Mucosa of rectum (tissue), 2 donors: ENCODE data around the gene HLA-C.
"Not testable (repeated sequence)": the region's sequence is repeated elsewhere in the genome, so short reads cannot be mapped to it uniquely, and the experiment has no call there.

Experiments used
- H3K27ac ChIP-seq, 2 donors: one replicate each; pipeline ENCODE4 v1.7.0; 2013; ENCODE audit warnings: inconsistent platforms in 2 of 2, low read depth in 2 of 2, low read length in 2 of 2
- H3K27me3 ChIP-seq, 2 donors: one replicate each; pipeline ENCODE4 v1.7.0; 2013; ENCODE audit warnings: low read length in 2 of 2; ENCODE audit not compliant: control insufficient read depth in 2 of 2, insufficient read depth in 2 of 2
- H3K36me3 ChIP-seq, 2 donors: one replicate each; pipeline ENCODE4 v1.7.0; 2013; ENCODE audit warnings: low read length in 2 of 2; ENCODE audit not compliant: control insufficient read depth in 2 of 2, insufficient read depth in 2 of 2
- H3K4me1 ChIP-seq, 2 donors: one replicate each; pipeline ENCODE4 v1.7.0; 2013; ENCODE audit warnings: low read length in 2 of 2, mild to moderate bottlenecking in 1 of 2; ENCODE audit not compliant: control insufficient read depth in 2 of 2, insufficient read depth in 2 of 2
- H3K4me3 ChIP-seq, 2 donors: one replicate each; pipeline ENCODE4 v1.7.0; 2013; ENCODE audit warnings: low read length in 2 of 2
- H3K9ac ChIP-seq, 2 donors: one replicate each; pipeline ENCODE4 v1.7.0; 2013; ENCODE audit warnings: low read length in 2 of 2, low read depth in 1 of 2, mild to moderate bottlenecking in 1 of 2
- H3K9me3 ChIP-seq, 2 donors: one replicate each; pipeline ENCODE4 v1.7.0; 2013; ENCODE audit warnings: low read length in 2 of 2; ENCODE audit not compliant: control insufficient read depth in 2 of 2
- donor health status: healthy.
- donor health status: Normal muscosa, but diverticular disease.

Gene HLA-C

GRCh38 chr6:31272436-31272835 is 544 bp upstream of the HLA-C start:
- H3K9ac ChIP-seq = peak overlapping the region; percentile 80 to 83

GRCh38 chr6:31270788-31271640 is 878 bp downstream of the HLA-C start:
- H3K27ac ChIP-seq = peak overlapping the region; percentile 89 to 92
- peak overlapping the region; percentile 80 to 83 for H3K9ac ChIP-seq

More at GRCh38 chr6:31272436-31272835, 544 bp upstream of the HLA-C start:
- peak overlapping the region; percentile 89 to 92 for H3K27ac ChIP-seq
- H3K27me3 ChIP-seq = no peaks in the 10 kb centered on the region
- peaks cover 9 to 20% of the 10 kb centered on the region in 2 donors for H3K36me3 ChIP-seq
- peaks cover 8 to 11% of the 10 kb centered on the region in 2 donors for H3K4me1 ChIP-seq
- H3K4me3 ChIP-seq = peak overlapping the region; percentile 79 to 80
- H3K9me3 ChIP-seq = no peaks in the 10 kb centered on the region

GRCh38 chr6:31268836-31269235 is 3.1 kb downstream of the HLA-C start:
- H3K27me3 ChIP-seq = no peaks in the 10 kb centered on the region
- no peaks in the 10 kb centered on the region for H3K9me3 ChIP-seq
- no peak overlapping the region for H3K4me3 ChIP-seq
- H3K36me3 ChIP-seq = peaks cover 9 to 20% of the 10 kb centered on the region in 2 donors
- H3K4me1 ChIP-seq = peaks cover 8 to 11% of the 10 kb centered on the region in 2 donors
- no peak overlapping the region for H3K9ac ChIP-seq
- no peak overlapping the region for H3K27ac ChIP-seq

More at GRCh38 chr6:31270788-31271640, 878 bp downstream of the HLA-C start:
- Histone ChIP-seq H3K4me3 (peak overlapping the region; percentile 79 to 80), H3K36me3 (peaks cover 9 to 20% of the 10 kb centered on the region in 2 donors), H3K27me3 (no peaks in the 10 kb centered on the region), H3K4me1 (peaks cover 8 to 11% of the 10 kb centered on the region in 2 donors), H3K9me3 (no peaks in the 10 kb centered on the region)

GRCh38 chr6:31268369-31268765 is 3.5 kb downstream of the HLA-C start:
- Histone ChIP-seq H3K27me3 (no peaks in the 10 kb centered on the region), H3K36me3 (peaks cover 9 to 20% of the 10 kb centered on the region in 2 donors), H3K4me1 (peaks cover 8 to 11% of the 10 kb centered on the region in 2 donors), H3K9me3 (no peaks in the 10 kb centered on the region), H3K9ac (peak overlapping the region; percentile 6 to 39), H3K4me3 (no peak overlapping the region), H3K27ac (peak overlapping the region; percentile 43 to 65)

GRCh38 chr6:31267651-31268368 is 4.1 kb downstream of the HLA-C start:
- H3K27ac ChIP-seq = peak overlapping the region; percentile 43 to 65
- H3K9ac ChIP-seq = peak overlapping the region; percentile 6 to 39
- peaks cover 9 to 20% of the 10 kb centered on the region in 2 donors for H3K36me3 ChIP-seq
- peaks cover 8 to 11% of the 10 kb centered on the region in 2 donors for H3K4me1 ChIP-seq
- H3K27me3 ChIP-seq = no peaks in the 10 kb centered on the region
- H3K9me3 ChIP-seq = no peaks in the 10 kb centered on the region
- H3K4me3 ChIP-seq = no peak overlapping the region

GRCh38 chr6:31266567-31267360 is 5.1 kb downstream of the HLA-C start:
- no peak overlapping the region for H3K27ac ChIP-seq
- H3K9ac ChIP-seq = no peak overlapping the region
- H3K36me3 ChIP-seq = peaks cover 9 to 20% of the 10 kb centered on the region in 2 donors
- H3K27me3 ChIP-seq = no peaks in the 10 kb centered on the region
- H3K4me1 ChIP-seq = peaks cover 8 to 11% of the 10 kb centered on the region in 2 donors
- H3K4me3 ChIP-seq = no peak overlapping the region
- no peaks in the 10 kb centered on the region for H3K9me3 ChIP-seq

GRCh38 chr6:31265926-31266325 is 6.0 kb downstream of the HLA-C start:
- Histone ChIP-seq H3K27ac (no peak overlapping the region), H3K36me3 (peaks cover 9 to 20% of the 10 kb centered on the region in 2 donors), H3K9ac (no peak overlapping the region), H3K4me3 (no peak overlapping the region), H3K9me3 (no peaks in the 10 kb centered on the region), H3K4me1 (peaks cover 8 to 11% of the 10 kb centered on the region in 2 donors), H3K27me3 (no peaks in the 10 kb centered on the region)

GRCh38 chr6:31263346-31263933 is 8.5 kb downstream of the HLA-C start:
- H3K4me1 ChIP-seq, H3K4me3 ChIP-seq, H3K9ac ChIP-seq, H3K27ac ChIP-seq, H3K27me3 ChIP-seq, H3K9me3 ChIP-seq, H3K36me3 ChIP-seq: not testable (repeated sequence)

GRCh38 chr6:31259995-31260394 is 11.9 kb downstream of the HLA-C start:
- H3K27me3 ChIP-seq, H3K9ac ChIP-seq, H3K36me3 ChIP-seq, H3K27ac ChIP-seq, H3K4me3 ChIP-seq, H3K4me1 ChIP-seq, H3K9me3 ChIP-seq: not testable (repeated sequence)
